ENCODE results near the gene TRIM64.
"Not testable (repeated sequence)": the region's sequence is repeated elsewhere in the genome, so short reads cannot be mapped to it uniquely, and the experiment has no call there.

GRCh38 chr11:89960833-89961232, 5.0 kb upstream of the TRIM64 start:
- not testable (repeated sequence) for TF ChIP-seq CTCF (IDR thresholded peaks at IDR 0.05); EZH2 (IDR thresholded peaks at IDR 0.05; ENCODE audit: borderline replicate concordance, insufficient read depth, low read depth, low read length, poor library complexity, severe bottlenecking)
